HL-60/S4 treated with retinoic acid at 250 ng/mL for 4 days and 3 days (cell line): Measurements from ENCODE around the gene AR.

Experiments used
- in situ Hi-C: fragments of 300-500 bp; cut with MboI; formaldehyde crosslinking; loops from 2 replicates; pipeline ENCODE4 v1.7.0; 2022; ENCODE audit warnings: low sequenced_read_pairs

Gene AR

DNA sequence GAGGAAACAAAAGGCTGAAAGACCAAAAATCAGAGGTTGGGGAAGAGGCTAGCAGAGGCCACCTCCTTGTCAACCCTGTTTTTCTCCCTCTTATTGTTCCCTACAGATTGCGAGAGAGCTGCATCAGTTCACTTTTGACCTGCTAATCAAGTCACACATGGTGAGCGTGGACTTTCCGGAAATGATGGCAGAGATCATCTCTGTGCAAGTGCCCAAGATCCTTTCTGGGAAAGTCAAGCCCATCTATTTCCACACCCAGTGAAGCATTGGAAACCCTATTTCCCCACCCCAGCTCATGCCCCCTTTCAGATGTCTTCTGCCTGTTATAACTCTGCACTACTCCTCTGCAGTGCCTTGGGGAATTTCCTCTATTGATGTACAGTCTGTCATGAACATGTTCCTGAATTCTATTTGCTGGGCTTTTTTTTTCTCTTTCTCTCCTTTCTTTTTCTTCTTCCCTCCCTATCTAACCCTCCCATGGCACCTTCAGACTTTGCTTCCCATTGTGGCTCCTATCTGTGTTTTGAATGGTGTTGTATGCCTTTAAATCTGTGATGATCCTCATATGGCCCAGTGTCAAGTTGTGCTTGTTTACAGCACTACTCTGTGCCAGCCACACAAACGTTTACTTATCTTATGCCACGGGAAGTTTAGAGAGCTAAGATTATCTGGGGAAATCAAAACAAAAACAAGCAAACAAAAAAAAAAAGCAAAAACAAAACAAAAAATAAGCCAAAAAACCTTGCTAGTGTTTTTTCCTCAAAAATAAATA is 179.9 kb downstream of the AR start:
- in situ Hi-C loops = no loop called here

DNA sequence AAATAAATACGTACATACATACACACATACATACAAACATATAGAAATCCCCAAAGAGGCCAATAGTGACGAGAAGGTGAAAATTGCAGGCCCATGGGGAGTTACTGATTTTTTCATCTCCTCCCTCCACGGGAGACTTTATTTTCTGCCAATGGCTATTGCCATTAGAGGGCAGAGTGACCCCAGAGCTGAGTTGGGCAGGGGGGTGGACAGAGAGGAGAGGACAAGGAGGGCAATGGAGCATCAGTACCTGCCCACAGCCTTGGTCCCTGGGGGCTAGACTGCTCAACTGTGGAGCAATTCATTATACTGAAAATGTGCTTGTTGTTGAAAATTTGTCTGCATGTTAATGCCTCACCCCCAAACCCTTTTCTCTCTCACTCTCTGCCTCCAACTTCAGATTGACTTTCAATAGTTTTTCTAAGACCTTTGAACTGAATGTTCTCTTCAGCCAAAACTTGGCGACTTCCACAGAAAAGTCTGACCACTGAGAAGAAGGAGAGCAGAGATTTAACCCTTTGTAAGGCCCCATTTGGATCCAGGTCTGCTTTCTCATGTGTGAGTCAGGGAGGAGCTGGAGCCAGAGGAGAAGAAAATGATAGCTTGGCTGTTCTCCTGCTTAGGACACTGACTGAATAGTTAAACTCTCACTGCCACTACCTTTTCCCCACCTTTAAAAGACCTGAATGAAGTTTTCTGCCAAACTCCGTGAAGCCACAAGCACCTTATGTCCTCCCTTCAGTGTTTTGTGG is 180.7 kb downstream of the AR start:
- in situ Hi-C loops = no loop called here

DNA sequence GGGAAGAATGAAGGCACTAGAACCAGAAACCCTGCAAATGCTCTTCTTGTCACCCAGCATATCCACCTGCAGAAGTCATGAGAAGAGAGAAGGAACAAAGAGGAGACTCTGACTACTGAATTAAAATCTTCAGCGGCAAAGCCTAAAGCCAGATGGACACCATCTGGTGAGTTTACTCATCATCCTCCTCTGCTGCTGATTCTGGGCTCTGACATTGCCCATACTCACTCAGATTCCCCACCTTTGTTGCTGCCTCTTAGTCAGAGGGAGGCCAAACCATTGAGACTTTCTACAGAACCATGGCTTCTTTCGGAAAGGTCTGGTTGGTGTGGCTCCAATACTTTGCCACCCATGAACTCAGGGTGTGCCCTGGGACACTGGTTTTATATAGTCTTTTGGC is 181.7 kb downstream of the AR start:
- in situ Hi-C loops = no loop called here

DNA sequence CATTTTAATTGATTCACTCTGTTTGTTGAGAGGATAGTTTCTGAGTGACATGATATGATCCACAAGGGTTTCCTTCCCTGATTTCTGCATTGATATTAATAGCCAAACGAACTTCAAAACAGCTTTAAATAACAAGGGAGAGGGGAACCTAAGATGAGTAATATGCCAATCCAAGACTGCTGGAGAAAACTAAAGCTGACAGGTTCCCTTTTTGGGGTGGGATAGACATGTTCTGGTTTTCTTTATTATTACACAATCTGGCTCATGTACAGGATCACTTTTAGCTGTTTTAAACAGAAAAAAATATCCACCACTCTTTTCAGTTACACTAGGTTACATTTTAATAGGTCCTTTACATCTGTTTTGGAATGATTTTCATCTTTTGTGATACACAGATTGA is 182.2 kb downstream of the AR start:
- in situ Hi-C loops = no loop called here

DNA sequence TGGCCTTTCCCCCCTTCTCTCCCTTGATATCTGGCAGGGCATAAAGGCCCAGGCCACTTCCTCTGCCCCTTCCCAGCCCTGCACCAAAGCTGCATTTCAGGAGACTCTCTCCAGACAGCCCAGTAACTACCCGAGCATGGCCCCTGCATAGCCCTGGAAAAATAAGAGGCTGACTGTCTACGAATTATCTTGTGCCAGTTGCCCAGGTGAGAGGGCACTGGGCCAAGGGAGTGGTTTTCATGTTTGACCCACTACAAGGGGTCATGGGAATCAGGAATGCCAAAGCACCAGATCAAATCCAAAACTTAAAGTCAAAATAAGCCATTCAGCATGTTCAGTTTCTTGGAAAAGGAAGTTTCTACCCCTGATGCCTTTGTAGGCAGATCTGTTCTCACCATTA is 183.8 kb downstream of the AR start:
- in situ Hi-C loops = no loop called here

DNA sequence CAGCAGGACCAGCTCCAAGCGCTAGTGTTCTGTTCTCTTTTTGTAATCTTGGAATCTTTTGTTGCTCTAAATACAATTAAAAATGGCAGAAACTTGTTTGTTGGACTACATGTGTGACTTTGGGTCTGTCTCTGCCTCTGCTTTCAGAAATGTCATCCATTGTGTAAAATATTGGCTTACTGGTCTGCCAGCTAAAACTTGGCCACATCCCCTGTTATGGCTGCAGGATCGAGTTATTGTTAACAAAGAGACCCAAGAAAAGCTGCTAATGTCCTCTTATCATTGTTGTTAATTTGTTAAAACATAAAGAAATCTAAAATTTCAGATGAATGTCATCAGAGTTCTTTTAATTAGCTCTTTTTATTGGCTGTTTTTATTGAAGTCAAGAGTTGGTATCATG is 186.5 kb downstream of the AR start:
- in situ Hi-C loops = no loop called here

DNA sequence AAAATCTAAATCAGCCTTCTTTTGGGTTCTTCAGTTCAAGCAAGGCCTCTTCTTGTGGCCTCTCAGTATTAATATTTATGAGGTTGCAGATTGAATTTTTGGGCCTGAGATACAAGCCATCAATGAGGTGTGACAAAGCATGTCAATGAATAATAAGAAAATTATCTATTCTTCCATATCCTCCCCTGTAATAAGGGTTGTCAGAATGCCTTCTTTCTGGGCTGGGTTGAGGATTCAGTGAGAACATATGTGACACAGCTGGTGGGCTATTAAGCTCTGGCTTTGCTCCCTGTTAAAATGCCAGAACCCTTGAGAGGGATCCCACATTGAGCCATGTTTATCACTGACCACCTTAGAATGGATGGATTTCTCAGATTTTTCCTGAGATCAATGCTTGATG is 187.2 kb downstream of the AR start:
- in situ Hi-C loops = no loop called here

DNA sequence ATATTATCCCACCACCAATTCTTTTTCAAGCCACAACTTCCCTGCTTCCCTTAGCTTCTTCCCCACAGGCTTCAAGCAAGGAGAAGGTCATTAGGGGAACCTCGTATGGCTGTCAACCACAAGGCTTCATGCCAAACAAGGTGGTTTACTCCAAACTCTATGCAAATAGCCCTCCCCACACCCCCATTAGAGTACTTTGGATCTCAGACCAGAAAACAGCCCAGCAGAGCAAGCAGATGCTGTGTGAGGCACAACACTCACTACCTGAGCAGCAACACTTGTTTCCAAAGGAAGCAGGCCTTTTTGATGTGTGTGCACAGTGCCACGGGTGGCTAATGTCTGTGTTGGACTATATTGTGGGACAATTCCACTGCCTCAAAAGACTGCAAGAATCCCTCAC is 189.0 kb downstream of the AR start:
- in situ Hi-C loops = no loop called here

DNA sequence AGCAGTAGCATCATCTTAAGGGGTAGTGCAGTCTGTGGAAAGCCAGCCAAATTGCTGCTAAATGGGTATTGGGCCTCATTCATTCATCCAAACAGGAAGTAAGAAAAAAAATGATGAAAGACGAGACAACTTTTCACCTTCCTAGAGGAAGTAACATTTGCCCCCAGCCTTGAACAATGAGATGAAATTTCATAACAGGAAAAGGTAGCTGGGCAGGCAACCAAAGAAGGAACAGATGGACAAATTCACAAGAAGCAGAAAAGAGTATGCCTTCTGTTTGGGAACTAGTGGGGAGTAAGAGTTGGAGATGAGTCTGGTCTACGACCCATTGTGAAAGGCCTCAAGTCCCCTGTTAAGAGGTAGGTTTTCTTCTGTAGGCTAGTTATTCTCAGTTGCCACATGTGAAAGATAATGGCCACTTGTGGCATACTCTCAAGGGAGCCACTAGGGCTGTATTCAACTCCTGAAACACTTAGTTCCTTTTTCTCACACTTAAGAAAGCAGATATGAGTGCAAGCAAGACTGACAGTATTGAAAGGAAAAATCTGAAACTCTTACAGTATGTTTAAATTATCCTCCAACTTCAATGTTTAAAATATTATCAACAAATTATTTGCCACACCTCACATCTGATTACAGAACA is 190.4 kb downstream of the AR start:
- in situ Hi-C loops = no loop called here

DNA sequence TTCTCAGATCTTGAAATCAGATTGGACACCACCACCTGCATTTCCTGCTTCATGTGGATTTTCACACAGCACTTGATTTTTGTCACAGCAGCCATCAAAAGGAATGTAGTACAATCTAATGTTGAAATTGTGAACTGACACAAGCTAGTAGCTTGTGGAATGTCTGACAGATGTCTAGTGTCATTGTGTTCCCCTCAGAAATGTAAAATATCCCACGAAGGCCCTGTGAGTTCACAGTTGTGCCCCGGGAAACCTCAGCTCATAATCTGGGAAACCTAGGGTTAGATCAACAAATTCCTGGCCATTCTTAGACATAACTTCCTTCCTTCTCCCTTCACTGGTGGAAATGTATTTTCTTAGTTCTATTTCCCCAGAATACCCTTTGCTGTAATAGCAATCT is 205.7 kb downstream of the AR start:
- in situ Hi-C loops = no loop called here

DNA sequence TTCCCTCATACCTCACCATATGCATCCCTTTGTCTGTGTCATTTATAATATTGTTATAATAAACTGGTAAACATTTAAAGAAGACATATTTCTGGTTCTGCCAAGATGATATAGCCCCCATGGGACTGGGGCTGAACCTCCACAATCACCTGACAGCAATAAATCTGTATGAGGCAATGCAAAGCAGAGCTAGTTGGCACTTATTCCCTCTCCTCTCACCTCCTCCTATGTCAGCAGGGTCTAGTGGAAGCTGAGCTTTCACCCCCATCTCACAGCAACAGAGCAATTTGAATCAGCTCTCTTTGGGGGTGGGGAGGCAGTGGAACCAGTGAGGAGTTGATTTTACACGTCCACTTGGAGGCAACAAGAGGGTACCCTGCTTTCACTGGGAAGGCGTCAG is 206.9 kb downstream of the AR start:
- in situ Hi-C loops = no loop called here

DNA sequence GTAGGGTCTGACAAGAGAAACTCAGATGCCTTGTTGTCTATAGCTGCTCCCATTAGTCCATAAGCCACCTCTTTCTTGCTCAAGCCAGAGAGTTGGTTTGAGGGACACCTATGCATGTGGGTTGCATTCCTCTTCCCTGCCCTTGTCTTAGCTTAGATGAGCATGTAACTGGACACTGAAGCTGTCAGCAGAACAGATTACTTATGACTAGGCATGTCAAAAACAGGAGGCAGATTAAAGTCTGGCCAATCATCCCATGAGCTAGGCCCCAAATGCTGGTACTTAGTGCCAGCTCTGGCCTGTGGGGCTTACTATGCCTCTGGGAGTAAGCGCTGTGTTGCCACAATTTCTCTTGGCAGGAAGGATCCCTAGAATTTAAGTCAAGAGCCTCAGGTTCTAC is 215.2 kb downstream of the AR start:
- in situ Hi-C loops = no loop called here

DNA sequence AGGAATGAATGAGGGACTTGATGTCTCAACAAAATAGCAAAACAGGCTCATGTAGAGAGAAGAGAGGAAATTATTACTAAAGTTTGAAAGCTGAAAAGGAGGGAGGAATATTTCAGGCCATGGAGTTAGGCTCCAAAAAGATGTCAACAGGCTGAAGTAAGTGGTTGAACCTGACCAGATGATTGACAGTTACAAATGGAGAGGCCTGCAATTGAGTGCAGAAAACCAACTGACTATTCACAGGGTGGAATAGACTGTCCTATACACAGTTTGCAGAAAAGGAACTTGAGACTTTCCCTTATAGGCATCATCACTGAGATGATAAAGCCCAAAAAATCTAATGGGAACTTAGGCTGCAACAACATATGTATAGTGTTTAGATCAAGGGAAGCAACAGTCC is 233.3 kb downstream of the AR start:
- in situ Hi-C loops = no loop called here

DNA sequence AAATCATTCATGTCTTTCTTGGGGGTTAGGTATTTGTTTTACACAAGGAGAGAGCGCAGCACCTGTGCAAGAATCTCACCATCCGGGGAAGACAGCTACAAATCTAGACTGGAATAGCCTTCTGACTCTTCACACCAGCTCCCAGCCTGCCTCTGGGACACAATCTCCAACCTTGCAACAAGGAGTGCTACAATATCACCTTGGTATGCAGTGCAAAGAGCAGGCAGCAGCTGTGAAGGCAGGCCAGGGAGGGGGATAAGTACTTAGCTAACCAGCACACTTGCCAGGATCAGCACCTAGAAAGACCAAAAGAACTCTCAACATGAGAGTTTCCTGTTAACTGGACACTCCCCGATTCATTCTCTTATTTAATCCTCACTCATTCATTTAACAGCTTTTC is 235.3 kb downstream of the AR start:
- in situ Hi-C loops = no loop called here
